ENCODE data around the gene TM4SF1.

TM4SF1 gene

GRCh38 chr3:149327156-149327555 is 50.3 kb downstream of the TM4SF1 start:
- no peak for DNase-seq

GRCh38 chr3:149325581-149325980 is 51.9 kb downstream of the TM4SF1 start:
- H2BK15ac ChIP-seq (ENCODE audit: low read depth, poor library complexity, severe bottlenecking), result no peak overlapping the region
- H3K36me3 ChIP-seq (ENCODE audit: control insufficient read depth in 1 of 2, insufficient read depth in 2 of 2, low read depth in 1 of 2, low read length in 2 of 2), result no peaks in the 10 kb centered on the region
- H3K4me2 ChIP-seq (ENCODE audit: low read length, poor library complexity, severe bottlenecking), result no peak overlapping the region
- no peaks in the 10 kb centered on the region for H3K79me1 ChIP-seq (replicated peaks; ENCODE audit: low read length, poor library complexity, severe bottlenecking)
- no peak overlapping the region for H2BK120ac ChIP-seq (ENCODE audit: low read depth, low read length)
- no peaks in the 10 kb centered on the region for H3K9me3 ChIP-seq (ENCODE audit: control insufficient read depth, low read length)
- no peaks in the 10 kb centered on the region for H3K27me3 ChIP-seq (ENCODE audit: control insufficient read depth in 1 of 2, insufficient read depth in 1 of 2, low read length in 2 of 2)
- no peak overlapping the region for H3K9ac ChIP-seq (ENCODE audit: low read length)
- H4K91ac ChIP-seq (ENCODE audit: low read length), result no peak overlapping the region
- H3K4ac ChIP-seq (ENCODE audit: low read depth in 1 of 2, low read length in 2 of 2), result no peak overlapping the region
- no peak overlapping the region for H3K23ac ChIP-seq (ENCODE audit: low read length in 2 of 2)
- H3K4me1 ChIP-seq (ENCODE audit: control insufficient read depth, insufficient read depth, low read depth, low read length), result no peaks in the 10 kb centered on the region
- no peak overlapping the region for H2BK12ac ChIP-seq (ENCODE audit: low read length in 2 of 2)
- no peak overlapping the region for H3K4me3 ChIP-seq (ENCODE audit: insufficient read depth in 1 of 2, low read depth in 1 of 2, low read length in 2 of 2)
- no peak overlapping the region for H3K18ac ChIP-seq (ENCODE audit: low read depth in 1 of 2, low read length in 2 of 2)
- no peak overlapping the region for H3K14ac ChIP-seq (ENCODE audit: low read length in 2 of 2)
- H2AK5ac ChIP-seq (ENCODE audit: low read length, severe bottlenecking), result no peak overlapping the region
- H2BK5ac ChIP-seq (ENCODE audit: low read depth, low read length, poor library complexity, severe bottlenecking), result no peak overlapping the region
- no peak overlapping the region for H3K27ac ChIP-seq (ENCODE audit: low read length, poor library complexity, severe bottlenecking)
- peak overlapping the region; percentile 77 for H4K8ac ChIP-seq (ENCODE audit: low read length)
- no peak for DNase-seq
- H2AFZ ChIP-seq (ENCODE audit: low read depth, low read length), result no peak overlapping the region

More at GRCh38 chr3:149327156-149327555, 50.3 kb downstream of the TM4SF1 start:
- Histone ChIP-seq H3K4ac (ENCODE audit: low read depth in 1 of 2, low read length in 2 of 2) (no peak overlapping the region), H3K9ac (ENCODE audit: low read length) (no peak overlapping the region), H2BK15ac (ENCODE audit: low read depth, poor library complexity, severe bottlenecking) (no peak overlapping the region), H4K91ac (ENCODE audit: low read length) (no peak overlapping the region), H3K4me2 (ENCODE audit: low read length, poor library complexity, severe bottlenecking) (no peak overlapping the region), H3K27me3 (ENCODE audit: control insufficient read depth in 1 of 2, insufficient read depth in 1 of 2, low read length in 2 of 2) (no peaks in the 10 kb centered on the region), H3K4me1 (ENCODE audit: control insufficient read depth, insufficient read depth, low read depth, low read length) (no peaks in the 10 kb centered on the region), H3K14ac (ENCODE audit: low read length in 2 of 2) (no peak overlapping the region), H2AK5ac (ENCODE audit: low read length, severe bottlenecking) (no peak overlapping the region), H3K9me3 (ENCODE audit: control insufficient read depth, low read length) (no peaks in the 10 kb centered on the region), H2BK12ac (ENCODE audit: low read length in 2 of 2) (no peak overlapping the region), H2AFZ (ENCODE audit: low read depth, low read length) (no peak overlapping the region), H3K23ac (ENCODE audit: low read length in 2 of 2) (no peak overlapping the region), H2BK120ac (ENCODE audit: low read depth, low read length) (no peak overlapping the region), H3K18ac (ENCODE audit: low read depth in 1 of 2, low read length in 2 of 2) (no peak overlapping the region), H3K79me1 (replicated peaks; ENCODE audit: low read length, poor library complexity, severe bottlenecking) (no peaks in the 10 kb centered on the region), H3K27ac (ENCODE audit: low read length, poor library complexity, severe bottlenecking) (no peak overlapping the region), H2BK5ac (ENCODE audit: low read depth, low read length, poor library complexity, severe bottlenecking) (no peak overlapping the region), H4K8ac (ENCODE audit: low read length) (no peak overlapping the region), H3K36me3 (ENCODE audit: control insufficient read depth in 1 of 2, insufficient read depth in 2 of 2, low read depth in 1 of 2, low read length in 2 of 2) (no peaks in the 10 kb centered on the region), H3K4me3 (ENCODE audit: insufficient read depth in 1 of 2, low read depth in 1 of 2, low read length in 2 of 2) (no peak overlapping the region)
- 78% methylated on average over 2 of the region's 2 CpGs for WGBS

- Histone ChIP-seq H2BK12ac (ENCODE audit: low read length in 2 of 2) (no peak overlapping the region), H3K36me3 (ENCODE audit: control insufficient read depth in 1 of 2, insufficient read depth in 2 of 2, low read depth in 1 of 2, low read length in 2 of 2) (no peaks in the 10 kb centered on the region), H3K23ac (ENCODE audit: low read length in 2 of 2) (no peak overlapping the region), H3K4me2 (ENCODE audit: low read length, poor library complexity, severe bottlenecking) (no peak overlapping the region), H3K9ac (ENCODE audit: low read length) (no peak overlapping the region), H3K18ac (ENCODE audit: low read depth in 1 of 2, low read length in 2 of 2) (no peak overlapping the region), H3K4ac (ENCODE audit: low read depth in 1 of 2, low read length in 2 of 2) (no peak overlapping the region), H4K91ac (ENCODE audit: low read length) (no peak overlapping the region), H3K4me3 (ENCODE audit: insufficient read depth in 1 of 2, low read depth in 1 of 2, low read length in 2 of 2) (no peak overlapping the region), H2BK15ac (ENCODE audit: low read depth, poor library complexity, severe bottlenecking) (no peak overlapping the region), H3K27me3 (ENCODE audit: control insufficient read depth in 1 of 2, insufficient read depth in 1 of 2, low read length in 2 of 2) (no peaks in the 10 kb centered on the region), H3K79me1 (replicated peaks; ENCODE audit: low read length, poor library complexity, severe bottlenecking) (no peaks in the 10 kb centered on the region), H3K4me1 (ENCODE audit: control insufficient read depth, insufficient read depth, low read depth, low read length) (peaks cover 3% of the 10 kb centered on the region), H3K27ac (ENCODE audit: low read length, poor library complexity, severe bottlenecking) (no peak overlapping the region), H2AFZ (ENCODE audit: low read depth, low read length) (no peak overlapping the region), H3K14ac (ENCODE audit: low read length in 2 of 2) (no peak overlapping the region), H2BK5ac (ENCODE audit: low read depth, low read length, poor library complexity, severe bottlenecking) (no peak overlapping the region), H3K9me3 (ENCODE audit: control insufficient read depth, low read length) (no peaks in the 10 kb centered on the region), H4K8ac (ENCODE audit: low read length) (no peak overlapping the region), H2BK120ac (ENCODE audit: low read depth, low read length) (no peak overlapping the region), H2AK5ac (ENCODE audit: low read length, severe bottlenecking) (no peak overlapping the region)
- DNase-seq, result no peak
Observed at GRCh38 chr3:149324332-149324731, 53.1 kb downstream of the TM4SF1 start.

GRCh38 chr3:149321640-149322039 is 55.8 kb downstream of the TM4SF1 start:
- no peak overlapping the region for H3K4me2 ChIP-seq (ENCODE audit: low read length, poor library complexity, severe bottlenecking)
- peaks cover 3% of the 10 kb centered on the region for H3K4me1 ChIP-seq (ENCODE audit: control insufficient read depth, insufficient read depth, low read depth, low read length)
- no peak overlapping the region for H2BK15ac ChIP-seq (ENCODE audit: low read depth, poor library complexity, severe bottlenecking)
- WGBS, result no CpG with 5 or more reads among the region's 2 CpGs
- H3K23ac ChIP-seq (ENCODE audit: low read length in 2 of 2), result no peak overlapping the region
- H2BK12ac ChIP-seq (ENCODE audit: low read length in 2 of 2), result no peak overlapping the region
- no peak overlapping the region for H4K91ac ChIP-seq (ENCODE audit: low read length)
- no peak overlapping the region for H3K4ac ChIP-seq (ENCODE audit: low read depth in 1 of 2, low read length in 2 of 2)
- no peaks in the 10 kb centered on the region for H3K79me1 ChIP-seq (replicated peaks; ENCODE audit: low read length, poor library complexity, severe bottlenecking)
- no peak overlapping the region for H2AK5ac ChIP-seq (ENCODE audit: low read length, severe bottlenecking)
- no peak overlapping the region for H3K27ac ChIP-seq (ENCODE audit: low read length, poor library complexity, severe bottlenecking)
- H3K9ac ChIP-seq (ENCODE audit: low read length), result no peak overlapping the region
- no peaks in the 10 kb centered on the region for H3K27me3 ChIP-seq (ENCODE audit: control insufficient read depth in 1 of 2, insufficient read depth in 1 of 2, low read length in 2 of 2)
- H3K9me3 ChIP-seq (ENCODE audit: control insufficient read depth, low read length), result no peaks in the 10 kb centered on the region
- H3K18ac ChIP-seq (ENCODE audit: low read depth in 1 of 2, low read length in 2 of 2), result no peak overlapping the region
- H3K36me3 ChIP-seq (ENCODE audit: control insufficient read depth in 1 of 2, insufficient read depth in 2 of 2, low read depth in 1 of 2, low read length in 2 of 2), result no peaks in the 10 kb centered on the region
- no peak overlapping the region for H2BK5ac ChIP-seq (ENCODE audit: low read depth, low read length, poor library complexity, severe bottlenecking)
- H3K14ac ChIP-seq (ENCODE audit: low read length in 2 of 2), result no peak overlapping the region
- DNase-seq, result no peak
- H4K8ac ChIP-seq (ENCODE audit: low read length), result no peak overlapping the region
- no peak overlapping the region for H2AFZ ChIP-seq (ENCODE audit: low read depth, low read length)
- no peak overlapping the region for H3K4me3 ChIP-seq (ENCODE audit: insufficient read depth in 1 of 2, low read depth in 1 of 2, low read length in 2 of 2)
- no peak overlapping the region for H2BK120ac ChIP-seq (ENCODE audit: low read depth, low read length)

Data from mesenchymal stem cell (in vitro differentiated cells and primary cell).